Measurements from ENCODE around the gene TSPEAR. TPM values are rescaled to one million over a fixed set of nuclear protein-coding genes. Genes with fewer than 3 reads are reported as not detected.

The TSPEAR gene
- total RNA-seq, 2 experiments from 2014 or later = not detected

DNA sequence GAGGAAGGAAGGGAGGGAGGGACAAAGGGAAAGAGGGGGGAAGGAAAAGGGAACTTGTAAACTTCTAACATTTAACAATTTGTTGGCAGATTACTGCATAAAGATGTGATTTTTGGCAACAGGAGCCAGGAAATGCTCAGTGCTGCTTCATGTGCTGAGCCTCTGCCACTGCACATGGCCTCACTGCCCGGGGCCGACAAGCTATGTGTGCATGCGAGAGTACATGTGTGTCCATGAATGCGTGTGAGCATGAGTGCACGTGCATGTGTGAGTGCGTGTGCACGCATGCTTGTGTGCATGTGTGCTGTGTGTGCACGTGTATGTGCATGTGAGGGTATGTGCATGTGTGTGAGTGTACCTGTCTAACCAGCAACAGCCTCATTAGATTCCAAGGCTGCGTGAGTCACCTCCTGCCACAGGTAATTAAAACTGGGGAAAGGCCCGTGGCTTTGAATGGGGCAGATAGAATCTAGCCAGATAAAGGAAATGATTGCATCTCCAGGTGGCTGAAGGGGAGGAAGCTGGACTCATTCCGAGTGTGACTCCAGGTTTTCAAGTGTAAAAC is 41.4 kb upstream of the TSPEAR start:
- TF ChIP-seq CTCF (IDR thresholded peaks at IDR 0.05) = no peak
- ChIA-PET POLR2A (interaction anchor here (0.9 kb wide), 1 partner anchor 121 kb away, joined by 3 read pairs; no protein-coding TSS in a partner anchor), CTCF (interaction anchor here (1.6 kb wide), 1 partner anchor 10 kb away, joined by 4 read pairs; no protein-coding TSS in a partner anchor)
- ATAC-seq (no peak), DNase-seq (no peak)
- intact Hi-C loops (cut with micrococcal nuclease) = no loop called here
- Mint-ChIP-seq H3K4me3 (no peak overlapping the region), H3K27me3 (peaks cover 8% of the 10 kb centered on the region), H3K4me1 (ENCODE audit: low read depth) (no peaks in the 10 kb centered on the region), H3K36me3 (ENCODE audit: low read depth) (no peaks in the 10 kb centered on the region), H3K9me3 (no peaks in the 10 kb centered on the region), H3K27ac (no peak overlapping the region)

GRCh38 chr21:44751799-44752636 is 40.6 kb upstream of the TSPEAR start:
- ChIA-PET POLR2A (no interaction called here), CTCF (no interaction called here)
- Mint-ChIP-seq H3K36me3 (ENCODE audit: low read depth) (no peaks in the 10 kb centered on the region), H3K9me3 (no peaks in the 10 kb centered on the region), H3K27me3 (peaks cover 8% of the 10 kb centered on the region), H3K27ac (no peak overlapping the region), H3K4me1 (ENCODE audit: low read depth) (no peaks in the 10 kb centered on the region), H3K4me3 (no peak overlapping the region)
- ATAC-seq = no peak
- no peak for DNase-seq
- intact Hi-C loops (cut with micrococcal nuclease) = no loop called here
- TF ChIP-seq CTCF (IDR thresholded peaks at IDR 0.05) = no peak

GRCh38 chr21:44751186-44751798 is 39.9 kb upstream of the TSPEAR start:
- no peak for ATAC-seq
- TF ChIP-seq CTCF (IDR thresholded peaks at IDR 0.05) = no peak
- Mint-ChIP-seq H3K4me3 (no peak overlapping the region), H3K27ac (no peak overlapping the region), H3K9me3 (no peaks in the 10 kb centered on the region), H3K4me1 (ENCODE audit: low read depth) (no peaks in the 10 kb centered on the region), H3K27me3 (peaks cover 8% of the 10 kb centered on the region), H3K36me3 (ENCODE audit: low read depth) (no peaks in the 10 kb centered on the region)
- intact Hi-C loops (cut with micrococcal nuclease) = no loop called here
- DNase-seq = no peak
- ChIA-PET CTCF (interaction anchor here (1.1 kb wide), 2 partner anchors 42 to 240 kb away, joined by 3 to 4 read pairs; no protein-coding TSS in a partner anchor), POLR2A (no interaction called here)

DNA sequence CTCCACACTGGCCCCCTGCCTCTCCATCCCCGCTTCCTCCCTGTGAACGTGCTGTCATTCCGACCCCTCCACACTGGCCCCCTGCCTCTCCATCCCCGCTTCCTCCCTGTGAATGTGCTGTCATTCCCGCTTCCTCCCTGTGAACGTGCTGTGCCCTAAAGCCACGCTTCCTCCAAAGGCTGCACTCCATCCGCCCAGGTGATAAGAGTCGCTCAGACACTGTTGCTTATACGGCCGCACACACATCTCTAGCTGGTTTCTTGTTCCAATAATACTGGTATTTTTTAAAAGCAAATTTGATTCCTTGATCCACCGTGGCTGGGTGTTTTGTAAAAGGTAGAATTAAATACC is 39.3 kb upstream of the TSPEAR start:
- DNase-seq = no peak
- no peak overlapping the region for H3K4me3 Mint-ChIP-seq
- no peak for ATAC-seq
- no peak for TF ChIP-seq CTCF (IDR thresholded peaks at IDR 0.05)
- H3K36me3 Mint-ChIP-seq (ENCODE audit: low read depth) = no peaks in the 10 kb centered on the region
- ChIA-PET CTCF (interaction anchor here (1.1 kb wide), 2 partner anchors 43 to 240 kb away, joined by 3 to 4 read pairs; no protein-coding TSS in a partner anchor), POLR2A (no interaction called here)
- no peak overlapping the region for H3K27ac Mint-ChIP-seq
- peaks cover 8% of the 10 kb centered on the region for H3K27me3 Mint-ChIP-seq
- H3K9me3 Mint-ChIP-seq = no peaks in the 10 kb centered on the region
- H3K4me1 Mint-ChIP-seq (ENCODE audit: low read depth) = no peaks in the 10 kb centered on the region
- intact Hi-C loops (cut with micrococcal nuclease) = no loop called here
